Smooth muscle cell of bladder (primary cell): ENCODE data around the gene CCDC148. TPM values are rescaled to one million over a fixed set of nuclear protein-coding genes. Genes with fewer than 3 reads are reported as not detected.

Experiments
- total RNA-seq: library from RNA; depleted of rRNA; stranded (reverse); fragments of >200 nt; gene quantifications from 2 replicates; pipeline ENCODE4 v1.2.3, GENCODE V29; 2014

The CCDC148 gene
- total RNA-seq, result 0.28 and 0.46 TPM in 2 replicates

DNA sequence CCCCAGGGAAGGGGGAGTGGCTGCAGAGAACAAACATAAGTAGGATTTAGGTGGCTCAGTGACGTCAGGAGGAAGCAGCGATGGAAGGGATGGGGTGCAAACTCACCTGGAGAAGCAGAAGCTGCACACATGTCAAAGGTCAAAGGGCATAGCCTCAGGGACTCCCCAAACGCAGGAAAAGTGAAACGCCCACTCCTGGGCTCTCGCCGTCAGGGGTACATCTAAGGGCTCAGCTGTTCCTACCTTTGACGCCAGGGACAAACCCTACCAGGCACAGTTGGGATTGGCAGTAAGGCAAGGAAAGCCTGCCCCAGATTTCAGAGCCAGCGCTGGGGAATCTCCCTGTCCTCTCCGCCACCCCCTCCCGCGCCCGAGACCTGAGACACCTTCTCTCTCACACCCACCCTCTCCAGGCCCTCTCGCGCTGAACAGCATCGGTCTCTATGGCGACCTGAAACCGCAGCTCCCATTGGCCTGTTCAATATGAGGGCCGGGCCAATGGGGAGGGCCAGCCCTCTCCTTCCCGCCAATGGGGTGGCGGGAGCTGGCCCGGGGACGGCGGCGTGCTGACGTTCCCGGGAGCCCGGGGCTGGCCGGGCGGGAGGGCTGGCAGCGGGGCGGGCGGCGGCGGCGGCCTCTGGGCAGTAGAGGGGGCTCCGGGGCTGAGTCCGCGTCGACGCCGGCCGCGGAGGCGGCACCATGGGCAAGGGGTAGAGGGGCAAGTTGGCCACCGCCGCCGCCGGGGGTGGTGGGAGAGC lies at the start of gene CCDC148, which contains the start of gene PKP4:
Gene CCDC148 (minus strand): TSS at position 445 of the 758 bp plus-strand sequence. CDS start 314 bp downstream, at position 131.
Gene PKP4 (plus strand): TSS at position 644 of the 758 bp plus-strand sequence. CDS start 76,233 bp downstream, outside the sequence.

Other genes starting within 250 kb of the CCDC148 start
- gene PKP4, start 199 bp upstream of the CCDC148 start, total RNA-seq, result 20.9 and 26.1 TPM in 2 replicates